Pancreas (tissue), 10 donors: ENCODE data around the gene ITGAL. TPM values are rescaled to one million over a fixed set of nuclear protein-coding genes. Genes with fewer than 3 reads are reported as not detected.

Experiments used
- ATAC-seq, 4 donors: fragments of 200-7000 bp; cut with Tn5 transposase; one replicate each; pipeline versions ENCODE4 v1.8.0 to v1.9.1; 2020; ENCODE audit warnings: mild to moderate bottlenecking in 4 of 4, moderate library complexity in 4 of 4
- DNase-seq, 6 donors: peaks; one replicate each; pipeline ENCODE4 v3.0.0-alpha.2; 2020
- FAIRE-seq: peaks from 2 replicates; lab custom pipeline; 2012; peaks lifted over from hg19 to GRCh38; lab: Jason Lieb, UNC
- H3K27ac ChIP-seq, 4 donors: fragments of 200-600 bp; sonication (generic); 1 replicate in 3 of 4; 2 replicates in 1 of 4; pipeline versions ENCODE4 v1.5.0 to v1.8.0; 2020
- H3K27me3 ChIP-seq, 4 donors: fragments of 200-600 bp; one replicate each; pipeline ENCODE4 v1.8.0; 2021
- H3K36me3 ChIP-seq, 3 donors: fragments of 200-600 bp; sonication (generic) in 1 of 3; one replicate each; pipeline versions ENCODE4 v1.5.0 to v1.8.0; 2020 to 2021
- H3K4me1 ChIP-seq, 3 donors: fragments of 200-600 bp; one replicate each; pipeline ENCODE4 v1.8.0; 2021
- H3K4me3 ChIP-seq, 4 donors: fragments of 200-600 bp; sonication (generic) in 2 of 4; one replicate each; pipeline versions ENCODE4 v1.5.0 to v1.8.0; 2020 to 2021
- H3K9me3 ChIP-seq, 4 donors: fragments of 200-600 bp; one replicate each; pipeline ENCODE4 v1.8.0; 2021
- WGBS, 2 donors: extraction: QIAGEN DNeasy Blood & Tissue Kit; methylation state at CpG; one replicate each; pipeline ENCODE4 v1.1.7; 2013; 5-methylcytosine and 5-hydroxymethylcytosine counted together
- intact Hi-C, 3 donors: fragments of 100-400 bp; cut with DNase I; formaldehyde crosslinking; loops; one replicate each; pipeline versions ENCODE4 v1.11.1 to v1.14.2; 2022
- polyA plus RNA-seq, 2 donors: library from polyadenylated mRNA; stranded (reverse); fragments of 200-250 nt; gene quantifications; one replicate each; pipeline ENCODE4 v1.2.3, GENCODE V29; 2013
- total RNA-seq, 6 donors: library from RNA; stranded (reverse); fragmentation: NEBNext Ultra II Directional in 4 of 6; extraction: Animal tissue kit (Norgen Biotek cat#: 25700) in 4 of 6; gene quantifications; one replicate each; pipeline versions ENCODE4 v1.2.1 to v1.2.4, GENCODE V29; 2021 to 2023
- TF ChIP-seq, protein P1 (sequence below), 4 donors: fragments of 200-600 bp; sonication (generic) in 3 of 4; IDR thresholded peaks; one replicate each; pipeline versions ENCODE4 v1.5.0 to v1.8.0; 2021; ENCODE audit warnings: antibody characterized with exemption in 4 of 4
- donor health status: healthy with polysubstance abuse.
- donor health status: DM: no; HTN: no; CAD: no; lungs with moderate emphysema.
- donor health status: DM: no; HTN: no; CAD: no.
- donor health status: control.
- donor health status: control.
- donor health status: Bipolar disorder and iron deficiency.
- donor health status: DM: yes; HTN: yes; CAD: no.
- donor health status: DM: no; HTN: no; CAD: no.
- donor health status: DM: no; HTN: no; CAD: no.
- donor health status: DM: yes; HTN: yes; CAD: no.

ITGAL gene
- total and polyA plus RNA-seq, 8 donors: 0.54 to 9.1 (median 1.8) TPM

DNA sequence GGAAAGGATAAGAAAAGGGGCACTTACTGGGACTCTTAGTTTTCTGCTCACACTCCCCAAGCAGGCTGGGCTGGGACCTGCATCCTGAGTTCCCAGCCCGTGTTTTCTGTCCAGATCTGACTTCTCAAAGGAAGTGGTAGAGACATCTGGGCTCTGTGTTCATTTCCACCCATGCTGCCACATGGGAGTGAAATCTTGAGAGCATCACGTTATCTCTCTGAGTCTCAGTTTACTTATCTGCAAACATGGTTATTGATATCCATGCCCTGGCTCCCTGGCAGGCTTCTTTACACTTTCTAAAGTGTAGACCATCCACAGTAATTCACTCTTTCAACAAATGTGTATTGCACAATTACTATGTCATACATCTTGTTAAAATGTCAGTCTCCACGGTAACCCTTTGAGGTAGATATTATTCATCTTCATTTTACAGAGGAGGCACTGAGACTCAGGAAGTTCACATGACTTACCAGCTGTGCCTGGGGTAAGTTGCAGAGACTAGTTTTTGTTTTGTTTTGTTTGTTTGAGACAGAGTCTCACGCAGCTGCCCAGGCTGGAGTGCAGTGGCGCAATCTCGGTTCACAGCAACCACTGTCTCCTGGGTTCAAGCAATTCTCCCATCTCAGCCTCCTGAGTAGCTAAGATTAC lies 95.6 kb downstream of the ITGAL start:
- ATAC-seq: no peak

DNA sequence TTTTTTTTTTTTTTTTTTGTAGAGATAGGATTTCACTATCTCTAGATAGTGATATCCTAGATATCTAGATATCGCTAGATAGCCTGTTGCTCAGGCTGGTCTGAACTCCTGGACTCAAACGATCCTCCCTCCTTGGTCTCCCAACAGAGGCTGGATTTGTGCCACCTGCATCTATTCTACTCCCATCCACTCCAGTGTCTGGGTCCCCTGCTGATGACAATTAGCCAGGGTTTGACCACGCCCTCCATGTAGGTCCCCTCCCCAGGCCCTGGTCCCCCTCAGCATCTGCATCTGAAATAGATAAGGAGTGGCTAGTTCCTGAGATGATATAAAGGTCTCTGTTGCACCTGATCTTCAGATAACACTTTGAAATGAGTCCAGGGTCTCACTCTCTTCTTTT lies 96.7 kb downstream of the ITGAL start:
- Histone ChIP-seq H3K4me3 (no peak overlapping the region), H3K9me3 (no peaks in the 10 kb centered on the region), H3K27ac (no peak overlapping the region), H3K36me3 (no peaks in the 10 kb centered on the region), H3K4me1 (peaks cover 0 to 12% (median 11%) of the 10 kb centered on the region in 3 donors), H3K27me3 (no peaks in the 10 kb centered on the region)
- DNase-seq: no peak
- 95% methylated on average over 3 of the region's 3 CpGs for WGBS, 2 donors
- intact Hi-C loops: no loop called here
- no peak for ATAC-seq
- TF ChIP-seq, protein P1, sequence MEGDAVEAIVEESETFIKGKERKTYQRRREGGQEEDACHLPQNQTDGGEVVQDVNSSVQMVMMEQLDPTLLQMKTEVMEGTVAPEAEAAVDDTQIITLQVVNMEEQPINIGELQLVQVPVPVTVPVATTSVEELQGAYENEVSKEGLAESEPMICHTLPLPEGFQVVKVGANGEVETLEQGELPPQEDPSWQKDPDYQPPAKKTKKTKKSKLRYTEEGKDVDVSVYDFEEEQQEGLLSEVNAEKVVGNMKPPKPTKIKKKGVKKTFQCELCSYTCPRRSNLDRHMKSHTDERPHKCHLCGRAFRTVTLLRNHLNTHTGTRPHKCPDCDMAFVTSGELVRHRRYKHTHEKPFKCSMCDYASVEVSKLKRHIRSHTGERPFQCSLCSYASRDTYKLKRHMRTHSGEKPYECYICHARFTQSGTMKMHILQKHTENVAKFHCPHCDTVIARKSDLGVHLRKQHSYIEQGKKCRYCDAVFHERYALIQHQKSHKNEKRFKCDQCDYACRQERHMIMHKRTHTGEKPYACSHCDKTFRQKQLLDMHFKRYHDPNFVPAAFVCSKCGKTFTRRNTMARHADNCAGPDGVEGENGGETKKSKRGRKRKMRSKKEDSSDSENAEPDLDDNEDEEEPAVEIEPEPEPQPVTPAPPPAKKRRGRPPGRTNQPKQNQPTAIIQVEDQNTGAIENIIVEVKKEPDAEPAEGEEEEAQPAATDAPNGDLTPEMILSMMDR (IDR thresholded peaks at IDR 0.05): no peak
- no peak for FAIRE-seq

More for the DNA sequence above, 95.6 kb downstream of the ITGAL start:
- DNase-seq (no peak), FAIRE-seq (no peak)
- TF ChIP-seq, protein P1 (IDR thresholded peaks at IDR 0.05): no peak
- intact Hi-C loops: no loop called here
- Histone ChIP-seq H3K36me3 (no peaks in the 10 kb centered on the region), H3K9me3 (no peaks in the 10 kb centered on the region), H3K4me3 (no peak overlapping the region), H3K27me3 (no peaks in the 10 kb centered on the region), H3K27ac (peak overlapping the region in 2 of 4 donors; percentile 33 to 47), H3K4me1 (peaks cover 0 to 12% (median 11%) of the 10 kb centered on the region in 3 donors)
- WGBS, 2 donors: 62 to 66% methylated on average over 6 of the region's 6 CpGs

DNA sequence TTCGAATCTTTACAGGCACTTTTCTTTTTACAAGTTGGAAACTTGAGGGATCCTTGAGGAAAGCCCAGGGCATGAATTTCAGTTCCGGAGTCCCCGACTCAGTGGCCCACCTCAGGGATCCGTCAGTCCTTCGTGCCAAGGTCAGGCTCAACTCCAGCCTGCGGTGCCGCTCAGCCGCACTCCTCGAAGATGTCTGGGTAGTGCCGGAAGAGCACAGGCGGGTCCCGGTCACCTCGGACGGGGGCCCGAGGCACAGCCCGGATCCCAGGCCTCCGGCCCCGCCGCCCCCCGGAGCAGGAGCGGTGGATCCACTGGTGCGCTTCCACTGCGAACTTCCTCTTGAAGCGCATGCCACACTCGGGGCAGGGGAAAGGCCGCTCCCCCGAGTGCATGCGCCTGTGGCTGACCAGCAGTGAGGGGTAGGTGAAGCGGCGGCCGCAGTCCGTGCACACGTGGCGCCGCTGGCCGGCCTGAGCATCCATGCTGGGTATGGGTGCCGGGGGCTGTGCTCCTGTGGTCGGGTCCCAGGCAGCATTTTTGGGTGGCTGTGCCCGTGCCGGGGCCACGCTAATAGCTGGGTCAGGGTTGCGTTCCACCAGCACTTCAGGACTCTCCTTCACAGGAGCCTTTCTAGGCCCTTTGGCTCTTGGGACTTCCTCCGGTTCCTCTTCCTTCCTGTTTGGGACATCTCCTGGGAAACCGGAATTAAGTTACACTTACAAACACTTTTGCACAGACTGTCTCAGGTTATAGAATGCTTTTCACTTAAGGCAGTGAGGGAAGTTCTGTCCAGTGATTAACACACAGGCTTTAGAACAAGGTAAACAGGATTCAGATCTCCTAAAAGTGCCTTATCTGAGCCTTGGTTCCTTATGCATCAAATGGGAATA lies 97.4 kb downstream of the ITGAL start:
- H3K27me3 ChIP-seq: no peaks in the 10 kb centered on the region
- 88 to 90% methylated on average over 44 of the region's 44 CpGs for WGBS, 2 donors
- ATAC-seq (no peak), DNase-seq (peak in 2 of 6 donors; percentile 38 to 67), FAIRE-seq (no peak)
- peaks cover 0 to 12% (median 11%) of the 10 kb centered on the region in 3 donors for H3K4me1 ChIP-seq
- H3K9me3 ChIP-seq: no peaks in the 10 kb centered on the region
- no peaks in the 10 kb centered on the region for H3K36me3 ChIP-seq
- TF ChIP-seq, protein P1 (IDR thresholded peaks at IDR 0.05): no peak
- H3K4me3 ChIP-seq: no peak overlapping the region
- intact Hi-C loops: no loop called here
- peak overlapping the region in 3 of 4 donors; percentile 95 to 98 (median 98) for H3K27ac ChIP-seq

DNA sequence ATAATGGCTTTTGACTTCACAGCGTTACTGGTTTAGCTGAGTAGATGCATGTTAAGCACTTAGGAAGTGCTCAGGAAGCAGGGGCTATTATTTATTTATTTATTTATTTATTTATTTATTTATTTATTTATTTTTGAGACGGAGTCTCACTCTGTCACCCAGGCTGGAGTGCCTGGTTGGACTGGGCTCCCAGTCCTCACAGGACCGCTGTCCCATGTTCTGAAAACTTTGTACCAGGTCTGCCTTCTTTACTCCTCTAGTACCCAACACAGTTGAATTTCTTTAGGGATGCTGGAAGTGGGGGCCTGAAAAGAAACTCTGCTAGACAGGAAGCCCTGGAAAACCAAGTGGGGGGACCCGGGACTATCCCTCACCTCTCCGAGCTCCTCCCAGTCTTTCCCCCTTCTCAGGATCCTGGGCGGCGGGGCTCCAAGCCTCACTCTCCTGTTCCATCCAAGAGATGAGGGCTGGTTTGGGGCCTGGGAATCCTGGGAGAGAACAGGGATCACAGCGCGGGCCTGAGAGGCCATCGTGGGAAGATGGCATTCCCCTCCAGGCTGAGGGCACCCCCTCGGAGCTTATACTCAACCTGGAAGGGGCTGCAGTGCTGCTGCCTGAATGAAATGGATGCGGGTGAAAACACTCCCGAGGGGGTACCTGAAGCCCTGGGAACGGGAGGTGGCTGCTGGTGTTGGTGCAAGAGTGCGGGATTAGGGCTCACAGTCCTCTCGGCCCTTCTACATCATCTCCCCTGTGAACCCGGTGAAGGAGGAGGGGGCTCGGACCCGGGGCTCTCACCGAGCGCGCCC lies 98.3 kb downstream of the ITGAL start:
- WGBS, 2 donors: 8 to 12% methylated on average over 22 of the region's 22 CpGs
- DNase-seq: peak in 4 of 6 donors; percentile 43 to 69 (median 56)
- no peak for FAIRE-seq
- H3K36me3 ChIP-seq: no peaks in the 10 kb centered on the region
- no peaks in the 10 kb centered on the region for H3K9me3 ChIP-seq
- H3K4me1 ChIP-seq: peaks cover 0 to 12% (median 11%) of the 10 kb centered on the region in 3 donors
- intact Hi-C loops: no loop called here
- H3K27ac ChIP-seq: peak overlapping the region; percentile 85 to 98 (median 96)
- ATAC-seq: peak; percentile 7 to 17 (median 15)
- TF ChIP-seq, protein P1 (IDR thresholded peaks at IDR 0.05): no peak
- H3K4me3 ChIP-seq: peak overlapping the region; percentile 53 to 86 (median 80)
- no peaks in the 10 kb centered on the region for H3K27me3 ChIP-seq
